IMR-90 (cell line): ENCODE measurements around the gene TTLL12.

ENCODE experiments used
- CEBPB ChIP-seq: IDR thresholded peaks from 2 replicates; pipeline ENCODE4 v1.6.1; 2012; ENCODE audit warnings: low read depth, low read length, improper control_type of control experiment
- CHD1 ChIP-seq: IDR thresholded peaks from 2 replicates; pipeline ENCODE4 v1.6.1; 2012; ENCODE audit warnings: low read depth, low read length, improper control_type of control experiment
- MAFK ChIP-seq: IDR thresholded peaks from 2 replicates; pipeline ENCODE4 v1.6.1; 2012; ENCODE audit warnings: low read depth, low read length, improper control_type of control experiment
- POLR2A ChIP-seq: IDR thresholded peaks from 2 replicates; pipeline ENCODE4 v1.6.1; 2012; ENCODE audit warnings: mild to moderate bottlenecking, low read depth, low read length
- RAD21 ChIP-seq: IDR thresholded peaks from 2 replicates; pipeline ENCODE4 v1.6.1; 2012; ENCODE audit warnings: low read length, improper control_type of control experiment
- RCOR1 ChIP-seq: IDR thresholded peaks from 2 replicates; pipeline ENCODE4 v1.6.1; 2012; ENCODE audit warnings: mild to moderate bottlenecking, low read length, improper control_type of control experiment; ENCODE audit not compliant: insufficient replicate concordance
- RFX5 ChIP-seq: IDR thresholded peaks from 2 replicates; pipeline ENCODE4 v1.8.0; 2012; ENCODE audit warnings: low read depth, mild to moderate bottlenecking, low read length, moderate library complexity
- USF2 ChIP-seq: fragments of 150-350 bp; IDR thresholded peaks from 2 replicates; pipeline ENCODE4 v1.6.1; 2017; ENCODE audit warnings: mild to moderate bottlenecking, antibody characterized with exemption, low read length, low read depth
- TF ChIP-seq, protein P1 (sequence below): conservative IDR thresholded peaks from 2 replicates; pipeline ENCODE4 v1.5.1; 2012; ENCODE audit warnings: mild to moderate bottlenecking, low read depth, low read length, improper control_type of control experiment

DNA sequence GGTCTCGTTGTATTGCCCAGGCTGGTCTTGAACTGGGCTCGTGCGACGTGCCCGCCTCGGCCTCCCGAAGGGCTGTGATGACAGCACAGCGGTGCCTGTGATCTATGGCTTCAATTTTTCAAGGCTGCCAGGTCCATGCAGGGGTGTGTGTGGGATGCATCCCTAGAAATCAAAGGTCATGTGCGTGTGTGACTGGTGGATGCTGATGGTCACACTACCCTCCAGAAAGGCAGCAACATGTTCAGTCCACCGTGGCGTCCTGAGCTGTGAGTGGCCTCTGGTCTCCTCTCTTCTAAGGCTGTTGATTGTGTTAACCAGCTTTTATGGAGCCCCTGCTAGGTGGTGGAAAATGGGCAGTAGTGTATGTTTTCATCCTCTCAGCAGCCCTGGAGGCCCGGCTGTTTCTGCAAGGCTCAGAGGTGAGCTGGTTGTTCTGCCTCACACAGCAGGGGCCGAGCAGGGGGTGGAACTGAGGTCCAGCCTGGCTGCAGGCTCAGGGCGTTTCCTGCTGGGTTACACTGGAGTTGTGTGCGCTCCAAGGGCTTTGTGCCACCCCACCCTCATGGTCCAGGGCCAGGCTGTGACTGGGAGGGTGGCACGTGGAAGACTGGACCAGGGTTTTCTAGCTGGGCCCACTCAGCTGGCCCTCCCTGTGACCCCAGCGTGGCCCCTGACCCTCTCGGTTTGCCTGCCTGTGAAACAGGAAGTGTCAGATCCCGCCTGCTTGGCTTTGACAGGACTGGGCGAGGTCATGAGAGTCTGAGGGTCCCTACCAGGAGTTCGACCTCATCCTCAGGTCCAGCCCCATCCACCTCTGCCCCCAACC is 68.7 kb downstream of the TTLL12 start:
- TF ChIP-seq, protein P1, sequence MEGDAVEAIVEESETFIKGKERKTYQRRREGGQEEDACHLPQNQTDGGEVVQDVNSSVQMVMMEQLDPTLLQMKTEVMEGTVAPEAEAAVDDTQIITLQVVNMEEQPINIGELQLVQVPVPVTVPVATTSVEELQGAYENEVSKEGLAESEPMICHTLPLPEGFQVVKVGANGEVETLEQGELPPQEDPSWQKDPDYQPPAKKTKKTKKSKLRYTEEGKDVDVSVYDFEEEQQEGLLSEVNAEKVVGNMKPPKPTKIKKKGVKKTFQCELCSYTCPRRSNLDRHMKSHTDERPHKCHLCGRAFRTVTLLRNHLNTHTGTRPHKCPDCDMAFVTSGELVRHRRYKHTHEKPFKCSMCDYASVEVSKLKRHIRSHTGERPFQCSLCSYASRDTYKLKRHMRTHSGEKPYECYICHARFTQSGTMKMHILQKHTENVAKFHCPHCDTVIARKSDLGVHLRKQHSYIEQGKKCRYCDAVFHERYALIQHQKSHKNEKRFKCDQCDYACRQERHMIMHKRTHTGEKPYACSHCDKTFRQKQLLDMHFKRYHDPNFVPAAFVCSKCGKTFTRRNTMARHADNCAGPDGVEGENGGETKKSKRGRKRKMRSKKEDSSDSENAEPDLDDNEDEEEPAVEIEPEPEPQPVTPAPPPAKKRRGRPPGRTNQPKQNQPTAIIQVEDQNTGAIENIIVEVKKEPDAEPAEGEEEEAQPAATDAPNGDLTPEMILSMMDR: no peak
- no peak for TF ChIP-seq RAD21
- TF ChIP-seq POLR2A: no peak
- no peak for TF ChIP-seq RFX5
- no peak for TF ChIP-seq CHD1
- TF ChIP-seq CEBPB: no peak
- TF ChIP-seq MAFK: no peak
- TF ChIP-seq USF2: no peak
- no peak for TF ChIP-seq RCOR1
